H54 (cell line): ENCODE measurements around the gene OSBPL3.

Experiments used
- DNase-seq: peaks from one replicate; pipeline ENCODE4 v3.0.0; 2011; ENCODE audit warnings: low spot score, mixed read lengths; ENCODE audit not compliant: insufficient read length
- FAIRE-seq: peaks from 3 replicates; lab custom pipeline; 2011; peaks lifted over from hg19 to GRCh38; lab: Jason Lieb, UNC
- POLR2A ChIP-seq: IDR thresholded peaks from 2 replicates; pipeline ENCODE4 v1.6.1; 2011; ENCODE audit warnings: low read depth, mild to moderate bottlenecking, low read length

Gene OSBPL3

GRCh38 chr7:24788961-24789576 lies 190.9 kb downstream of the OSBPL3 start:
- no peak for TF ChIP-seq POLR2A
- FAIRE-seq (no peak), DNase-seq (no peak)

GRCh38 chr7:24788075-24788474 lies 191.9 kb downstream of the OSBPL3 start:
- no peak for TF ChIP-seq POLR2A
- FAIRE-seq, result no peak
- no peak for DNase-seq

- no peak for TF ChIP-seq POLR2A
- peak; percentile 94 for FAIRE-seq
- peak; percentile 89 for DNase-seq
These were observed 193.0 kb downstream of the OSBPL3 start for GRCh38 chr7:24786941-24787340.

- no peak for FAIRE-seq
- DNase-seq, result no peak
- no peak for TF ChIP-seq POLR2A
These were observed 193.7 kb downstream of the OSBPL3 start for GRCh38 chr7:24786306-24786705.

GRCh38 chr7:24784277-24784676 lies 195.7 kb downstream of the OSBPL3 start:
- DNase-seq (no peak), FAIRE-seq (no peak)
- no peak for TF ChIP-seq POLR2A

GRCh38 chr7:24783698-24784097 lies 196.3 kb downstream of the OSBPL3 start:
- DNase-seq (no peak), FAIRE-seq (no peak)
- TF ChIP-seq POLR2A, result no peak

- DNase-seq (no peak), FAIRE-seq (no peak)
- no peak for TF ChIP-seq POLR2A
These were observed 198.9 kb downstream of the OSBPL3 start for GRCh38 chr7:24781106-24781505.

GRCh38 chr7:24779283-24779655 lies 200.7 kb downstream of the OSBPL3 start:
- DNase-seq, result no peak
- FAIRE-seq, result no peak
- no peak for TF ChIP-seq POLR2A

- DNase-seq (peak; percentile 66), FAIRE-seq (peak; percentile 80)
These were observed 201.3 kb downstream of the OSBPL3 start for GRCh38 chr7:24778543-24779282.

GRCh38 chr7:24777806-24778205 lies 202.2 kb downstream of the OSBPL3 start:
- DNase-seq, result no peak
- no peak for TF ChIP-seq POLR2A
- no peak for FAIRE-seq

More at GRCh38 chr7:24778543-24779282, 201.3 kb downstream of the OSBPL3 start:
- TF ChIP-seq POLR2A, result no peak

- FAIRE-seq (no peak), DNase-seq (no peak)
- no peak for TF ChIP-seq POLR2A
These were observed 206.3 kb downstream of the OSBPL3 start for GRCh38 chr7:24773646-24774045.

GRCh38 chr7:24769851-24770250 lies 210.1 kb downstream of the OSBPL3 start:
- no peak for FAIRE-seq
- DNase-seq, result no peak
- no peak for TF ChIP-seq POLR2A

- FAIRE-seq (no peak), DNase-seq (no peak)
- no peak for TF ChIP-seq POLR2A
These were observed 210.8 kb downstream of the OSBPL3 start for GRCh38 chr7:24769014-24769830.
